ENCODE data around the gene PNMT.

Gene PNMT

DNA sequence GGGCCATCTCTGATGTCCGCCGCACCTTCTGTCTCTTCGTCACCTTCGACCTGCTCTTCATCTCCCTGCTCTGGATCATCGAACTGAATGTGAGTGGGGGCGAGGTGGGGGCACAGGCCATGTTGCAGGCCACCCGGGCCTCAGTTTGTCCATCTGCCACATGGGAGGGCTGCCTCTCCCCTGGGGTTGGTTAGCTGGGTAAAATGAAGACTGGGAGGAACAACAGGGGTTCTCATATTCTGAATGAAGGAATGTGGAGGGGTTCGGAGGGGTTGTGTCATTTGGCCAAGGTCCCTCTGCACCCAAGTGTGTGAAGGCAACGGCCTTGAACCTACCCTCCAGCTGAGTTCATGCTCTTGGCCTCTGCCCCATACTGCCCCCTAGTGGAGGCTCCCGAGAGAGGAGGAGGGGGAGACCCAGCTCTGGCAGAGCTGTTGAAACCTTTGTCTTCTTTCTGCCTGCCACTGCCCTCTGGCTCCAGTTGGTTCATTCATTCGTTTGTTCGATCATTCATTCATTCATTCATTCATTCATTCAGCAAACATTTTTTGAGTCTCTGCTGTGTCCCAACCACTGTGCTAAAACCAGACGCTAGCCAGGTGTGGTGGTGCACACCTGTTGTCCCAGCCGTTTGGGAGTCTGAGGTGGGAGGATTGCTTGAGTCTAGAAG is 14.5 kb upstream of the PNMT start:
- peak; percentile 94 for DNase-seq (ENCODE audit: low spot score)

DNA sequence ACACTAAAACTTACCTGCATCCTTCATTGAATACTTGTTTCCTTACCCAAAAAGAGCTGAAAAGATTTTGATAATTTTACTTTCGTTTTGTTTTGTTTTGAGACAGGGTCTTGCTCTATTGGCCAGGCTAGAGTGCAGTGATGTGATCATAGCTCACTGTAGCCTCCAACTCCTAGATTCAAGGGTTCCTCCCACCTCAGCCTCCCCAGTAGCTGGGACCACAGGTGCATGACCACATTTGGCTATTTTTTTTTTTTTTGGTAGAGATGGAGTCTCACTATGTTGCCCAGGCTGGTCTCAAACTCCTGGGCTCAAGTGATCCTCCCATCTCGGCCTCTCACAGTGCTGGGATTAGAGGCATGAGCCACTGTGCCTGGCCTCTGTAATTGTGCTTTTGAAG is 13.1 kb upstream of the PNMT start:
- DNase-seq (ENCODE audit: low spot score) = no peak

DNA sequence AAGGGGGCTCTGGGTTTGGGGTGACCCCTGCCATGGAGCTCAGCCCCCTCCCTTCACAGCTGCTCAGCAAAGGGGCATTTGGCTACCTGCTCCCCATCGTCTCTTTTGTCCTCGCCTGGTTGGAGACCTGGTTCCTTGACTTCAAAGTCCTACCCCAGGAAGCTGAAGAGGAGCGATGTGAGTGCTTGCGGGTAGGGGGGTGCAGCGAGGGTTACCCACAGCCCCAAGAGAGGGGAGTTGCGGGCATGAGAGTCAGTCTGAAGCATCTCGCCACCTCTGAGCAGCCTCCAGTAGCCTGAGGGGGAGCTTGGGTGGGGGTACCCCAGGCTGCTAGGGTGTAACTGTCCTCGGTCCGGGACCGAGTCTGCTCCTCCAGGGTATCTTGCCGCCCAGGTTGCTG is 9.9 kb upstream of the PNMT start:
- DNase-seq (ENCODE audit: low spot score) = no peak

DNA sequence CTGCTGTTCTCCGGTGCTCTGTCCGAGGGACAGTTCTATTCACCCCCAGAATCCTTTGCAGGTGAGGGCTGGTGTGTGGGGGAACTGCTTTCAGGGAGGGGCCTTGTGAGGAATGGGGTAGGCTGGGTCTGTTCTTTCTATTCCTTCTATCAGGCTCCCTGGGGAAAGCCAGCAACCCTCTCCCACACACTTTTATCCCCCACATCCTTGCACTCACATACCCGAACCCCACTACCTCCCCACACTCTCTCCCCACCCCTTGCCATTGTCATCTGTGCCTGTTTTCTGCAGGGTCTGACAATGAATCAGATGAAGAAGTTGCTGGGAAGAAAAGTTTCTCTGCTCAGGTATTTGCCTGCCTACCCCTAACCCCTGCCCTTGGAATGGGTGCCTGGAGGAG is 9.5 kb upstream of the PNMT start:
- no peak for DNase-seq (ENCODE audit: low spot score)

DNA sequence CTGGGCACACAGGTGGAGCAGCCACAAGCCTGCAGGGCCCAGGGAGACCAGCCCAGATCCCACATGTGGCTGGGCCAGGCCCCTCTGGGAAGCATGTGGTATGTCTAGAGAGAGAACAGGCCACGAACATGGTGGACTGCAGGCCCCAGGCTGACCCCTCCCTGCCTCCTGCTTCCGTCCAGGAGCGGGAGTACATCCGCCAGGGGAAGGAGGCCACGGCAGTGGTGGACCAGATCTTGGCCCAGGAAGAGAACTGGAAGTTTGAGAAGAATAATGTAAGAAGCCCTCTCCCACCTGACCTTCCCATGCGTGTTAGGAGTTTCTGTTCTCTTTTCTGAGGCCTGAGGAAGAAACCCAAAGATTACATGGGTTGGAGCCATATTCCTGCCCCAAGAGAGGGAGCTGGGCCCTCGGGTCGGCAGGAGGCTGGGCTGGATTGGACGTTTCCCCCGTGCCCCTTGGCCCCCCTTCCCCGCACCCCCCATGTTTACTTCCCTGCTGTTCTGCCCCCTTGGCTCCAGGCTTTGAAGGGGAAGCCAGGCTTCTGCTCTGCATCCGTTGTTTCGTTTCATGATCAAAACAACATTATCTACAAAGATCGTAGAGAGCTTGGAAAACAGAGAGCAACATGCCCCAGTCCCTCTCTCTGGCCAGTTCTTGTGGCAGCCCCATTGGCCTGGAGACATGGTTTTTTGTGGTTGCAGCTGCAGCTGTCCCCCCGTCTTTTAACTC is 8.8 kb upstream of the PNMT start:
- no peak for DNase-seq (ENCODE audit: low spot score)

DNA sequence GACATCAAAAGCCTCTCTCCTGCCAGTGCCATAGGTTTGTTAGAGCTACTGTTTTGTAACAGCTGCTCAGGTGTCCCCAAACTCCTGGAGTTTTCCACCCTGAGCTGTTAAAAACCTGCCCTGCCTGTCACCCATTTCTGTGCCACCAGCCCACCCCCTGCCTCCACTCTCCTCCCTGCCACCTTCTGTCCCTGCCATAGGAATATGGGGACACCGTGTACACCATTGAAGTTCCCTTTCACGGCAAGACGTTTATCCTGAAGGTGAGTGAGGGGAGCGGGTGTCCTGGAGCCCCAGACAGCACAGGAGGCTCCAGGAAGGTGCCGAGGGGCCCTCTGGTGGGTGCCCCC is 8.3 kb upstream of the PNMT start:
- DNase-seq (ENCODE audit: low spot score) = no peak

DNA sequence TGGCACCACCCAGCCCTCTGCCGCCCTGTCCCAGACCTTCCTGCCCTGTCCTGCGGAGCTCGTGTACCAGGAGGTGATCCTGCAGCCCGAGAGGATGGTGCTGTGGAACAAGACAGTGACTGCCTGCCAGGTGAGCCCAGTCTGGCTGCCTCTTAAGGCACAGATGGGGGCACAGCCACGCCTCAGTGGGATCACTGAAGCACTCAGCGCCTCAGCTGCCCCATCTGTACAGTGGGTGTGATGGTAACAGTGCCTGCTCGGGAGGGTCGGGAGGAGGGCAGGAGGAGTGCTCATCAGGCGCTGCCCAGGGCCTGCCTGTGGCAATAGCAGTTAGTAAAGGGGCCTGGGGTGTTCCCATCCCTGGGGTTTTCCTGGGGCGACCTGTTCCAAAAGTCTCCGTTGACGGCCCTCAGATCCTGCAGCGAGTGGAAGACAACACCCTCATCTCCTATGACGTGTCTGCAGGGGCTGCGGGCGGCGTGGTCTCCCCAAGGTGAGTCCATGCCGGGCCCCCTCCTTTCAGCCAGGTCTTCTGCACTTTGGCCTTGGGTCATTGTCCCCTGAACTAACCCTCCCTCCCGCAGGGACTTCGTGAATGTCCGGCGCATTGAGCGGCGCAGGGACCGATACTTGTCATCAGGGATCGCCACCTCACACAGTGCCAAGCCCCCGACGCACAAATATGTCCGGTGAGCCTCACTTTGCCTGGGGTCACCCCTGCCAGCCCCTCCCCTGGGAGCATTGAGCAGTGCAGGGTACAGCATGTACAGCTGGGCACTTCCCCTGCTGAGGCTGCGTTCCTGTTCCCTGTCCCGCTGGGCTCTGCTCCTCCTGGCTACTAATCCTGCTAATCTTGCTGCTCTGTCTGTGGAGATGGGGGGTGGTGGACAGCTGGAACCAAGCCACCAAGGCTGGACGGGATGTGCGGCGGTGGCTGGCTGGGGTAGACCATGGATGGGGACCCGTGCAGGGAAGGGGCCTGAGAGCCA is 7.6 kb upstream of the PNMT start:
- no peak for DNase-seq (ENCODE audit: low spot score)

DNA sequence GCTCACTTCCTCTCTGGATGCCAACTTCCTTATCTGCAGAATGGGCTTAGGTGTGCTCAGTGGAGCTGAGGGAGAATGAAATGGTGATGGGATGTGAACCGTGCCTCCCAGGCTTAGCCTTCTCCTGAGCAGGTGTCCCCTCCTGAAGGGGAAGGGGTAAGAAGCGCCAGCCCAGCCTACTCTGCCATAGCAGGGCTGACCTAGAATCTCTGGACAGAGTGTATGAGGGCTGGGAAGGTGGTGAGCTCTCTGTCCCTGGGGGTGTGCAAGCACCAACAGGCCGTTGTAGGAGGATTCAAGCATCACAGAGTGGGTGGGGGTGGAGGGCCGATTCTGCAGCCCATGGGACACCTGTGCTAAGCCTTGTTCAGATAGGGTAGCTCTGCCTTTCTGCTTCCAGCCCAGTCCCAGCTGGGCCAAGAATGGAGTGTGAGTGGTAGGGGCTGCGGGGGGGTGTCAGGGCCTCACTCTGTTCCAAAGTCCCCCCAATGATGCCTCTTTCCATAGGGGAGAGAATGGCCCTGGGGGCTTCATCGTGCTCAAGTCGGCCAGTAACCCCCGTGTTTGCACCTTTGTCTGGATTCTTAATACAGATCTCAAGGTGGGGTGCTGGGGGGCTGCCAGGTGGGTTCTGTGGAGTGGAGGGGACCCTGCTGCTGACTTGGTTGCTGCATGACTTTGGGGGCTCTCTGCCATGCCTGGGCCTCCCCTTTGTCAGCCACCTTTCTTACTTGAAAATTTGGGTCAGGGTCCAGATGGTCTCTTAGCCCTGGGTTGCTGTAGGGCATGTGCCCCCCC is 6.3 kb upstream of the PNMT start:
- DNase-seq (ENCODE audit: low spot score) = no peak

DNA sequence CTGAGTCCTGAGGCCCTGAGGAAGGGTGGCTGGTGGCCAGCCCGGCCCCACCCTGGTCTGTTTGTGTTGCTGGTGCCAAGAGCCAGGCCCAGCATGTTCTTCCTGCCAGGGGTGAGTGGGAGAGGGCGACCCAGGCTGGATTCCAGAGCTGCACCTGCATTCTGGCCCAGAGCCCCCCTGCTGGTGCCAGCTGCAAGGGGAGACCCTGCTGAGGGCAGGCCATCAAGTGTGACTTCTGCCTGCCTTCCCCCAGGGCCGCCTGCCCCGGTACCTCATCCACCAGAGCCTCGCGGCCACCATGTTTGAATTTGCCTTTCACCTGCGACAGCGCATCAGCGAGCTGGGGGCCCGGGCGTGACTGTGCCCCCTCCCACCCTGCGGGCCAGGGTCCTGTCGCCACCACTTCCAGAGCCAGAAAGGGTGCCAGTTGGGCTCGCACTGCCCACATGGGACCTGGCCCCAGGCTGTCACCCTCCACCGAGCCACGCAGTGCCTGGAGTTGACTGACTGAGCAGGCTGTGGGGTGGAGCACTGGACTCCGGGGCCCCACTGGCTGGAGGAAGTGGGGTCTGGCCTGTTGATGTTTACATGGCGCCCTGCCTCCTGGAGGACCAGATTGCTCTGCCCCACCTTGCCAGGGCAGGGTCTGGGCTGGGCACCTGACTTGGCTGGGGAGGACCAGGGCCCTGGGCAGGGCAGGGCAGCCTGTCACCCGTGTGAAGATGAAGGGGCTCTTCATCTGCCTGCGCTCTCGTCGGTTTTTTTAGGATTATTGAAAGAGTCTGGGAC is 5.5 kb upstream of the PNMT start:
- no peak for DNase-seq (ENCODE audit: low spot score)

DNA sequence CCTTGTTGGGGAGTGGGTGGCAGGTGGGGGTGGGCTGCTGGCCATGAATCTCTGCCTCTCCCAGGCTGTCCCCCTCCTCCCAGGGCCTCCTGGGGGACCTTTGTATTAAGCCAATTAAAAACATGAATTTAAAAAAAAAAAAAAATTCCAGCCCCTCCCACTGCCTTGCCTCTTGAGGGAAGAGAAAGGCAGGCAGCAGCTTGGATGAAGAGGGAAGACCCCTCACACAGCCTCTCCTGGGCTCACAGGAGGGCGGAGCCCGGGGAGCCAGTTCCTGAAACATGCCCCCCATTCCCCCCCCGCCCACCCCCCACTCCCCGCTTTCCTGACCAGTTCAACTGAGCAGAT is 4.9 kb upstream of the PNMT start:
- DNase-seq (ENCODE audit: low spot score) = no peak

DNA sequence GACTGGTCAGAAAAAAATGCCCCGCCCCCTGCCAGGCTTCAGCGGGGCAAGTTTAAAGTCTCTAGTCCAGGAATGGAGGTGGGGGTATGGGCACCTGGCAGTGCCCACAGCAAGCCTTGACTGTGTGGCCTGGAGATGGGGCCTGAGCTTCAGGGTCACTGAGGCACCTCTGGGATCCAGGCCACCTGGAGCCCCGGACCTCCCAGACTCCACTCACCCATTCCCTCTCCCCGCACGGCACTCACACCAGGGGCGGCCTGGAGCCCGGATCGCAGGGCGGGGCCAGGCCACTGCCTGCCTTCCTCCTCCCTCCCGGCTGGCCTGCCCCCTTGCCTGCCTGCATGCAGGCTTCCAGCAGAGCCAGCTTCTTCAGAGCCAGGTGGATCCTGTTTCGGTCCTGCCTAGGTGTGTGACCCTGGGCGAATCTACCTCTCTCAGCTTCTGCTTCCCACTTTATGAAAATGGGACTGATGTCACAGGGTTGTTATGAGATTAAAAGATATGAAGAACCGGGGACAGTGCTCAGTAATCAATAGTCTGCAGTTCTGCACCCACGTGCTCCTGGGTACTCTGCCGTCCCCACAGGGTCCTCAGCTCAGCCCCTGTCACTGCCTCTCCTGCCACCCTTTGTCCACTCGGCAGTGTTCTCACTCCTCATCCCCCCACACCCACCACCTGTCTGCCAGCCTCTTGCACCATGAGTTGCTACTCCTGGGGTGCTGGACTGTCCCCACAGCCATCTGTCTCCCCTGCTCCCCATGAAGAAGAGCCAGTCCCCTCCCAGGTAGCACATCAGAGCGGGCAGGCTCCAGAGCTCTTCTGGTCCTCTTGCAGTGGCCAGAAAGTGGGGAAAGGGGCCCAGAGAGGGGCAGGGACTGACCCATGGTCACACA is 4.3 kb upstream of the PNMT start:
- DNase-seq (ENCODE audit: low spot score) = no peak

DNA sequence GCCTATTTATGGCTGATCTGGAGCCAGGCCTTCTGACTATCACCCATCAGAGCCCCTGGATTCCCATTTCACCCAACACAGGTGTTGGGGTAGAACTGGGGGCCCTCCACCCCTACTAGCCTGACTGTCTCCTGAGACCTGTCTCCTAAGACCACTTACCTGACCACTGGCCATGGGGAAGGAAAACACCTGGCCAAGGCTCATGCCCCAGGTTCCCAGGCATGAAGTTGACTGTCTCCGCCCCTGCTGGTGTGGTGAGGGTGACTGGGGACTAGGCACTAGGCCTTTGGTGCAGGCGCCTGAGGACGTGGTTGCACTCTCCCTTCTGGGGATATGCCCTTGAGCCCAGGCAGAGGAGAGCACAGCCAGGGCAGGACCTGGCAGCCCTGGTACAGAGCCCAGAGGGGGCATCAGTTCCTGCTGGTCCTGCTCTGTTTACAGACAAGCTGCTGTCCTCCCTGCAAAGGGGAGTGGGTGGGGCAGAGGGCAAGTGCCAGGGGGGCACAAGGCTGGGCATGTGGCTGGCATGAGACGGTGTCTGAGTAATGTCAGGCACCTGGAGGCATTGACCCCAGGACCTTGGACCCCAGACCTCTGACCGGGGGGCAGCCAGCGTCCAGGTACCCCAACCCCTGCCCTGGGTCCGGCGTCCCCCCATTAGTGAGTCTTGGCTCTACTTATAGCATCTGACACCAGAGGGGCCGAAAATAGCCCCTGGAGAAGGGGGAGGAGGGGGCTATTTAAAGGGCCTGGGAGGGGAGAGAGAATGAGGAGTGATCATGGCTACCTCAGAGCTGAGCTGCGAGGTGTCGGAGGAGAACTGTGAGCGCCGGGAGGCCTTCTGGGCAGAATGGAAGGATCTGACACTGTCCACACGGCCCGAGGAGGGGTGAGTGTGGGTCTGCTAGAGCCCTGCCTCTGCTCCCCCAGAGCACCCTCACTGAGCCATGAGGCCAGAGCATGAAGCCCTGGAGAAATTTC is 3.4 kb upstream of the PNMT start, which contains the start of gene TCAP:
Gene TCAP, plus strand, starts transcription at position 769 of the 981 bp plus-strand sequence. Its CDS starts 11 bp downstream, at position 780.
- no peak for DNase-seq (ENCODE audit: low spot score)

DNA sequence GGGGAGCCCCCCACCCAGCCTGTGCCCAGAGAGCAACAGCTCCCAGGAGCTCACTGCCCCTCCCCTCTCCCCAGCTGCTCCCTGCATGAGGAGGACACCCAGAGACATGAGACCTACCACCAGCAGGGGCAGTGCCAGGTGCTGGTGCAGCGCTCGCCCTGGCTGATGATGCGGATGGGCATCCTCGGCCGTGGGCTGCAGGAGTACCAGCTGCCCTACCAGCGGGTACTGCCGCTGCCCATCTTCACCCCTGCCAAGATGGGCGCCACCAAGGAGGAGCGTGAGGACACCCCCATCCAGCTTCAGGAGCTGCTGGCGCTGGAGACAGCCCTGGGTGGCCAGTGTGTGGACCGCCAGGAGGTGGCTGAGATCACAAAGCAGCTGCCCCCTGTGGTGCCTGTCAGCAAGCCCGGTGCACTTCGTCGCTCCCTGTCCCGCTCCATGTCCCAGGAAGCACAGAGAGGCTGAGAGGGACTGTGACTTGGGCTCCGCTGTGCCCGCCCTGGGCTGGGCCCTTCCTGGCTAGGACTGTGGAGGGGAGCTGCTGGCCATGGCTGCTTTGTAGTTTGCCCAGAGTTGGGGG is 2.5 kb upstream of the PNMT start:
- DNase-seq (ENCODE audit: low spot score) = no peak

DNA sequence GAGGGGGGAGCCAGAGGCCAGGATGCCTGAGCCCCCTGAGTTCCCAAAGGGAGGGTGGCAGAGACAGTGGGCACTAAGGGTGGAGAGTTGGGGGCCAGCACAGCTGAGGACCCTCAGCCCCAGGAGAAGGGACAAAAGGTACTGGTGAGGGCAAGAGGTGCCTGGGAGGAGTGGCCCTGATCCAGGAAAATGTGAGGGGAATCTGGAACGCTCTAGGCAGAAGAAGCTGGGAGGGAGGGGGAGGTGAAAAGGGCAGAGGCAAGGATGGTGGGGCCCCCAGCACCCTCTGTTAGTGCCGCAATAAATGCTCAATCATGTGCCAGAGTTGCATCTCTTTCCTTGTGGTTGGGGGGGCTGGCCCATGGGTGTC is 2.0 kb upstream of the PNMT start:
- no peak for DNase-seq (ENCODE audit: low spot score)

DNA sequence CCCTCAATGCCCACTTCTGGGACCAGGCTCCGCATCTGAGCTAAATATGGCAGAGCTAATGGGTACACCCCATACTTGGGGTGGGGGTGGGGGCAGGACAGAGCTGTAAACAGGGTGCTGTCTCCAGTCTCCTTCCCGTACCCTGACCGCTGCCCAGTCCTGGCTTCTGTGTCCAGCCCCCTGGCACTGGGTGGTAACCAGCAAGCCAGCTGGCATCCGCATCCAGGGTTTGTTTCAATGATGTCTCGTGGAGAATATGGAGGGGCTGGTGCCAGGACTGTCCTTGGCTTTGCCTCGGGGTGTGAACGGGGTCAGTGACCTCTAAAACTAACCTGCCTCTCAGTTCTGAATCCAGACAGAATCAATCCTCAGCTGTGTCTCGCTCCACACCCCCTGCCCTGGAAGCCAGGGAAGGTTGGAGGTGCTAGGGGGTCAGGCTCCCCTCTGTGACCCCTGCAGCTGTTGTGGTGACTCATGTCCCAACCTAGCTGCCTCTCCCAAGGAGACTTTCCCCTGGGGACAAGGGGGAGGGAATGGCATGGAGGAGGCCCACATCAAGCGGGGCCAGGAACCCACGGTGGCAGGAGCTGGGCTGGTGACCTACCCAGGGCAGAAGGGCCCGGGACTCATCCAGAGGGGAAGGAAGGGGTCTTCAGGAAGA is 1.5 kb upstream of the PNMT start:
- DNase-seq (ENCODE audit: low spot score) = no peak

DNA sequence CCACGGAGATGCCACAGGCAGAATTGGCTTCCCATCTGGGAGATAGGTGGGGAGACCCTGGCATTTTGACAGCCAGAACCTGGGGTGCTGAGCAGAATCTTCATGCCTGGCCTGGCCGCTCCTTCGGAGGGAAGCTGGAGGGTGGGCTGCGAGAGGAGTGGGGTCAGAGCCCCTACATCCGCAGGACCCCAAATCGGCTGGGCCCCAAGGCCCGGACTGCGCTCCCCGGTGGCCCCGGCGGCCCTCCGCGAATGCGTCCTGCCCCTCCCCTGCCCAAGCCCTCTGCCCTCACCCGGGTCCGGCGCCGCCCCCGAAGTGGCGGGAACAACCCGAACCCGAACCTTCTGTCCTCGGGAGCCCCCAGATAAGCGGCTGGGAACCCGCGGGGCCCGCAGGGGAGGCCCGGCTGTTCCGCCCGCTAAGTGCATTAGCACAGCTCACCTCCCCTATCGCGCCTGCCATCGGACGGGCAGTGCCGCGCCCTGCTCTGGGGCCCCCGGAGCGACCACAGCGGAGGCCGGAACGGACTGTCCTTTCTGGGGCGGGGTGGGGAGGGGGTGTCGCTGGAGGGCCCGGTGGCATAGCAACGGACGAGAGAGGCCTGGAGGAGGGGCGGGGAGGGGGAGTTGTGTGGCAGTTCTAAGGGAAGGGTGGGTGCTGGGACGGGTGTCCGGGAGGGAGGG is 850 bp upstream of the PNMT start:
- DNase-seq (ENCODE audit: low spot score) = peak; percentile 68
